SKM-1 treated with dmso at 0.1 percent for 144 hours (cell line): Measurements from ENCODE around the gene FAM171A2.

Experiments
- DNase-seq: peaks from one replicate; lab custom pipeline; 2025; ENCODE audit not compliant: unreplicated experiment; lab: John Stamatoyannopoulos, UW

Gene FAM171A2

GRCh38 chr17:44308320-44308818, 55.3 kb downstream of the FAM171A2 start, which contains the start of gene RUNDC3A:
Gene RUNDC3A (plus strand): TSS chr17:44308601. CDS start chr17:44308833, 232 bp downstream.
- DNase-seq, result no peak

GRCh38 chr17:44307387-44308186, 56.1 kb downstream of the FAM171A2 start:
- no peak for DNase-seq

GRCh38 chr17:44304651-44305050, 59.0 kb downstream of the FAM171A2 start:
- DNase-seq, result no peak
